GM12872 (cell line): ENCODE measurements around the gene TEX261.

ENCODE experiments used
- TF ChIP-seq, protein P1 (sequence below): IDR thresholded peaks from 3 replicates; pipeline ENCODE4 v1.5.1; 2011; ENCODE audit warnings: low read depth, mild to moderate bottlenecking, low read length, moderate library complexity; ENCODE audit not compliant: insufficient read depth

TEX261 gene

GRCh38 chr2:71006955-71007799 is 12.5 kb upstream of the TEX261 start:
- TF ChIP-seq, protein P1, sequence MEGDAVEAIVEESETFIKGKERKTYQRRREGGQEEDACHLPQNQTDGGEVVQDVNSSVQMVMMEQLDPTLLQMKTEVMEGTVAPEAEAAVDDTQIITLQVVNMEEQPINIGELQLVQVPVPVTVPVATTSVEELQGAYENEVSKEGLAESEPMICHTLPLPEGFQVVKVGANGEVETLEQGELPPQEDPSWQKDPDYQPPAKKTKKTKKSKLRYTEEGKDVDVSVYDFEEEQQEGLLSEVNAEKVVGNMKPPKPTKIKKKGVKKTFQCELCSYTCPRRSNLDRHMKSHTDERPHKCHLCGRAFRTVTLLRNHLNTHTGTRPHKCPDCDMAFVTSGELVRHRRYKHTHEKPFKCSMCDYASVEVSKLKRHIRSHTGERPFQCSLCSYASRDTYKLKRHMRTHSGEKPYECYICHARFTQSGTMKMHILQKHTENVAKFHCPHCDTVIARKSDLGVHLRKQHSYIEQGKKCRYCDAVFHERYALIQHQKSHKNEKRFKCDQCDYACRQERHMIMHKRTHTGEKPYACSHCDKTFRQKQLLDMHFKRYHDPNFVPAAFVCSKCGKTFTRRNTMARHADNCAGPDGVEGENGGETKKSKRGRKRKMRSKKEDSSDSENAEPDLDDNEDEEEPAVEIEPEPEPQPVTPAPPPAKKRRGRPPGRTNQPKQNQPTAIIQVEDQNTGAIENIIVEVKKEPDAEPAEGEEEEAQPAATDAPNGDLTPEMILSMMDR: no peak

- TF ChIP-seq, protein P1: no peak
Measured at GRCh38 chr2:71006323-71006722, 11.7 kb upstream of the TEX261 start.

- TF ChIP-seq, protein P1: no peak
Measured at GRCh38 chr2:71005271-71006202, 10.9 kb upstream of the TEX261 start.

DNA sequence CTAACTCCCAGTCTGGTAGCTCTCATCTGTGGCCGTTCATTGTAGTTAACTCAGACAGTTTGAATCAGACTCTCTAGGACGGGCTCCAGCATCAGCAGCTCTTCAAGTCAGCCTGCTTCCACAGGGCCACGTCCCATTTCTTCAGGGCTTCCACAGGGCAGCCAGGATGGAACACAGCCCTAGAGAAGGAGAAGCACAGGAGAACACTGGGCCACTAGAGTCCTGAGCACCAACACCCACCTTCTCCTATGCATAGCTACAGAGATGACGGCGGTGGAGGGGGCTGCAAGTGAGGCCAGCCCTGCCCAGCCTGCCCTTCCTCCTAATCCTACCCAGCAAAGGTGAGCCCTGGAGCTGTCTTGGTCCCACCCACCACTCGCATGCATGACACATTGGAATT is 10.2 kb upstream of the TEX261 start:
- TF ChIP-seq, protein P1: no peak

DNA sequence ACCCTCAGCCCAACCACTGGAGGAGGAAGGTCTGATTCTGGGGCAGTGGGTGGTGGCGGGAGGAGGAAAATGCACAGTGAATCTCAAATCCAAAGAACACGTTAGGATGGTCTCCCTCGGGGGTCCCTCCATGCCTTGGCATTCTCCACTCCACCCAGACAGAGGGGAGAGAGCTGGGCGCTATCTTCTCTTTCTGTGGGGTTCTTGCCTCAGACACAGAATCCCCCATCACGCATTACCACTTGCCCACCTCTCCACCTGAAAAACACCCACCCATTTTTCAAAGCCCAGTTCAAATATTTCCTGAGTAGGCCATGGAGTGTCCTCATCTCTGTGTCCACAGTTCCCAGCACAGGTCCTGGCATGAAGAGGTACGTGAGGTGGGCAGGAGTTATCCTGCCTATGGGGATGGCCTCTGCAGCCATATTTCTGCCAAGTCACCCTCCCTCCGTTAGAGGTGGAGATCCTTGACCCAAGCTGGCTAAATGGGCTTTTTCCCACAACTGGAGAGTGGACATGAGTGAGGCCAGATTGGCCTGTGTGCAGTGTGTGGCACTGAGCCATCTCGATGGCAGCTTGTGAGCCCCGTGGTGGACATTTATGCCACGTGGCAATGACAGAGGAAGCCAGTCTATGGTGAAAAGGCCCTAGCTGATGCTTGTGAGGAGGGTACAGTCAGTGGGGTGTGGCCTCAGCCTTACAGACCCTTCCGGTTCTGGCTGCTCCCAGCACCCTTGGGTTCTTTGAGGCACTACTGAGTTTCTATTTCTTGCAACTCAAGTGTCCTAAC is 9.5 kb upstream of the TEX261 start:
- TF ChIP-seq, protein P1: no peak

DNA sequence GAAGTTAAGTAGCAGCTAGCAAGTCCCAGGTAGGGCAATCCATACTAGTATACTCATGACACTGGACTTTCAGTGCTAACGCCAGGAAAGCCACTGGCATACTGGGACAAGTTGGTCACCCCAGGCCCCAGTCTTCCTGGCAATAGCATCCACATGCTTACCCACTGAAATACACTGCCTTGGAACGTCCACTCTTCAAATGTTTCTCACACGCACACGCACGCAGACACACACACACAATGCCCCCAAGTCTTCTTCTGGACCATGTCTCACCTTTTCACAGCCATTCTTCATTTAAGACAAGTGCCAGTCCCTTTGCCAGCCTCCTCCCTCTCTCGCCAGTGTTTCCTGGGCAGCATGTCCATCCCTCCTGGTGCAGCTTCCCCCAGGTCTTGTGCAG is 8.7 kb upstream of the TEX261 start:
- TF ChIP-seq, protein P1: no peak
